AG04450 (cell line): ENCODE data around the gene PTPN1. TPM values are rescaled to one million over a fixed set of nuclear protein-coding genes. Genes with fewer than 3 reads are reported as not detected.

Source experiments
- CTCF ChIA-PET: fragments of 300-600, 350-600 bp; formaldehyde crosslinking; extraction: SDS; loops from one replicate; lab custom pipeline; 2022; ENCODE audit warnings: antibody characterized with exemption, inconsistent platforms; lab: Charles Lee
- POLR2A ChIA-PET: fragments of 350-600 bp; formaldehyde crosslinking; extraction: SDS; loops from one replicate; lab custom pipeline; 2021; ENCODE audit warnings: antibody characterized with exemption, inconsistent platforms; lab: Yijun Ruan, JAX
- DNase-seq: peaks from one replicate; pipeline ENCODE4 v3.0.0-alpha.2; 2011; ENCODE audit warnings: low read depth, low spot score
- H3K27ac ChIP-seq: one replicate; pipeline ENCODE4 v1.5.1; 2012; ENCODE audit warnings: low read depth, low read length, control low read depth
- H3K27me3 ChIP-seq: one replicate; pipeline ENCODE4 v1.6.0; 2012; ENCODE audit warnings: low read length; ENCODE audit not compliant: control insufficient read depth, insufficient read depth
- H3K4me3 ChIP-seq: 2 replicates; pipeline ENCODE4 v1.5.1; 2011; ENCODE audit warnings: mild to moderate bottlenecking, low read depth, low read length, control low read depth
- H3K9me3 ChIP-seq: 2 replicates; pipeline ENCODE4 v1.5.1; 2012; ENCODE audit warnings: low read length; ENCODE audit not compliant: control insufficient read depth, insufficient read depth
- polyA plus RNA-seq: library from polyadenylated mRNA; depleted of rRNA; stranded (reverse); fragments of >200 nt; gene quantifications from 2 replicates; pipeline ENCODE4 v1.2.3, GENCODE V29; 2011
- TF ChIP-seq, protein P1 (sequence below): IDR thresholded peaks from 2 replicates; pipeline ENCODE4 v1.5.1; 2011; ENCODE audit warnings: low read depth, low read length, control low read depth, inconsistent platforms

PTPN1 gene
- polyA plus RNA-seq, 1 experiment = 54.7 TPM

GRCh38 chr20:50469176-50469723 lies 40.9 kb upstream of the PTPN1 start:
- Histone ChIP-seq H3K27me3 (no peaks in the 10 kb centered on the region), H3K4me3 (no peak overlapping the region), H3K9me3 (no peaks in the 10 kb centered on the region), H3K27ac (no peak overlapping the region)
- TF ChIP-seq, protein P1, sequence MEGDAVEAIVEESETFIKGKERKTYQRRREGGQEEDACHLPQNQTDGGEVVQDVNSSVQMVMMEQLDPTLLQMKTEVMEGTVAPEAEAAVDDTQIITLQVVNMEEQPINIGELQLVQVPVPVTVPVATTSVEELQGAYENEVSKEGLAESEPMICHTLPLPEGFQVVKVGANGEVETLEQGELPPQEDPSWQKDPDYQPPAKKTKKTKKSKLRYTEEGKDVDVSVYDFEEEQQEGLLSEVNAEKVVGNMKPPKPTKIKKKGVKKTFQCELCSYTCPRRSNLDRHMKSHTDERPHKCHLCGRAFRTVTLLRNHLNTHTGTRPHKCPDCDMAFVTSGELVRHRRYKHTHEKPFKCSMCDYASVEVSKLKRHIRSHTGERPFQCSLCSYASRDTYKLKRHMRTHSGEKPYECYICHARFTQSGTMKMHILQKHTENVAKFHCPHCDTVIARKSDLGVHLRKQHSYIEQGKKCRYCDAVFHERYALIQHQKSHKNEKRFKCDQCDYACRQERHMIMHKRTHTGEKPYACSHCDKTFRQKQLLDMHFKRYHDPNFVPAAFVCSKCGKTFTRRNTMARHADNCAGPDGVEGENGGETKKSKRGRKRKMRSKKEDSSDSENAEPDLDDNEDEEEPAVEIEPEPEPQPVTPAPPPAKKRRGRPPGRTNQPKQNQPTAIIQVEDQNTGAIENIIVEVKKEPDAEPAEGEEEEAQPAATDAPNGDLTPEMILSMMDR = no peak
- no peak for DNase-seq
- CTCF ChIA-PET = interaction anchor here (0.6 to 1.6 kb wide), 2 partner anchors 107 to 322 kb away, joined by 4 read pairs; no protein-coding TSS in a partner anchor
- POLR2A ChIA-PET = no interaction called here

- Histone ChIP-seq H3K4me3 (no peak overlapping the region), H3K27ac (no peak overlapping the region), H3K27me3 (no peaks in the 10 kb centered on the region), H3K9me3 (no peaks in the 10 kb centered on the region)
- TF ChIP-seq, protein P1 = no peak
- CTCF ChIA-PET = interaction anchor here (0.6 kb wide), 1 partner anchor 244 kb away, joined by 3 read pairs; no protein-coding TSS in a partner anchor
- DNase-seq = no peak
- POLR2A ChIA-PET = no interaction called here
These were observed 40.4 kb upstream of the PTPN1 start for GRCh38 chr20:50469796-50470195.

DNA sequence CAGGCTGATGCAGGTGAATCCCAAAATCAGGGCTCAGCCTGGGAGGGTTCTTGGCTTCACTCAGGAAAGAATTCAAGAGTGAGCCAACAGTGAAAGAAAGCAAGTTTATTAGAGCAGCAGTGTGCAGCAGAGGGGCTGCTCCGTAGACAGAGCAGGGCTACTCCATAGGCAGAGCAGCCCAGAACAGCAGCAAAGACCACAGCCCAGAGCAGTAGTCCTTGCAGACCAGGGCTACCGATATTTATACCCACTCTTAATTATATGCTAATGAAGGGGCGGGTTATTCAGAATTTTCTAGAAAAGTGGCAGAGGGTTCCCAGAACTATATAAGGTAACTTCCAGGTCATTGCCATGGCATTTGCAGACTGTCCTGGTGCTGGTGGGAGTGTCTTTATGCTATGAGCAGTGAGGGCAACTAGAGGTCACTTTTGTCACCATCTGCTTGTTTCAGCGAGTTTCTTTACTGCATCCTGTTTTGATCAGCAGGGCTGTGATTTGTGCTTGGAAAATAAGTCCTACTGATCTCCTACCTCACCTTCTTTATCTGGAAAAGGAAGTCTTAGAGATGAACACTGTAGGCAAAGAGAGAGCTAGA lies 39.8 kb upstream of the PTPN1 start:
- Histone ChIP-seq H3K27me3 (no peaks in the 10 kb centered on the region), H3K27ac (no peak overlapping the region), H3K4me3 (no peak overlapping the region), H3K9me3 (no peaks in the 10 kb centered on the region)
- CTCF ChIA-PET = interaction anchor here (0.6 kb wide), 1 partner anchor 245 kb away, joined by 3 read pairs; no protein-coding TSS in a partner anchor
- POLR2A ChIA-PET = no interaction called here
- no peak for DNase-seq
- TF ChIP-seq, protein P1 = no peak

DNA sequence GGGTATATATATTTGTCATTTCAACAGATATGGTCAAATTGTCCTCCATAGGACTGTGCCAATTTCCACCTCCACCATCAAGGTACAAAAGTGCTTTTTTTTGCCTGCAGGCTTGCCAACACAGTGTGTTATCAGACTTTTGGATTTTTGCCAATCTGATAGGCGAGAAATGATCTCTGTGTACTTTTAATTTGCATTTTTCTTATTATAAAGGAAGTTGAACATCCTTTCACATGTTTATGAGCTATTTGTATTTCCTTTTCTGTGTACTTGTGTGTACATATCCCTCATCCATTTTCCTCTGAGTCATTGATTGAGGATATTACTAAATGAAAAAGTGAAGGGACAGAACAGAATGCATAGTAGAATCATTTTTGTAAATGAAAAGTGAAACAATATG lies 39.0 kb upstream of the PTPN1 start:
- Histone ChIP-seq H3K9me3 (no peaks in the 10 kb centered on the region), H3K27me3 (no peaks in the 10 kb centered on the region), H3K4me3 (no peak overlapping the region), H3K27ac (no peak overlapping the region)
- ChIA-PET CTCF (no interaction called here), POLR2A (no interaction called here)
- no peak for DNase-seq
- TF ChIP-seq, protein P1 = no peak
